Endothelial cell of umbilical vein (primary cell): ENCODE measurements around the gene PKD1. TPM values are rescaled to one million over a fixed set of nuclear protein-coding genes. Genes with fewer than 3 reads are reported as not detected.

Experiments used
- BruUV-seq: library from RNA; stranded (reverse); fragments of 400-500 nt; replicated peaks from 2 replicates; lab custom pipeline; 2021; lab: Mats Ljungman, UMichigan
- CTCF ChIA-PET: fragments of 300-600, 350-600 bp; sonication (Branson Sonifier 250); formaldehyde crosslinking; loops from one replicate; lab custom pipeline; 2021; ENCODE audit warnings: antibody characterized with exemption, inconsistent platforms; lab: Charles Lee
- POLR2A ChIA-PET: fragments of 300-600, 350-600 bp; sonication (Branson Sonifier 250); formaldehyde crosslinking; loops from one replicate; lab custom pipeline; 2021; ENCODE audit warnings: antibody characterized with exemption, inconsistent platforms; lab: Charles Lee
- DNase-seq: peaks from one replicate; pipeline ENCODE4 v3.0.0-alpha.2; 2011; ENCODE audit warnings: low read depth, low spot score
- FAIRE-seq: peaks from 2 replicates; lab custom pipeline; 2011; peaks lifted over from hg19 to GRCh38; lab: Jason Lieb, UNC
- H2AFZ ChIP-seq: 2 replicates; pipeline ENCODE4 v1.6.0; 2012; ENCODE audit warnings: low read depth, low read length, control low read depth, inconsistent platforms
- H3K27ac ChIP-seq: 2 replicates; pipeline ENCODE4 v1.5.1; 2011; ENCODE audit warnings: low read depth, mild to moderate bottlenecking, control low read depth, low read length, moderate library complexity; ENCODE audit not compliant: insufficient read depth
- H3K27me3 ChIP-seq, 2 experiments: 2 replicates each; pipeline versions ENCODE4 v1.6.0 to v1.6.1; 2011; ENCODE audit warnings: low read length in 2 of 2, mixed read lengths in 1 of 2; ENCODE audit not compliant: control insufficient read depth in 2 of 2, insufficient read depth in 2 of 2
- H3K36me3 ChIP-seq, 2 experiments: 2 replicates in 1 of 2; 3 replicates in 1 of 2; pipeline ENCODE4 v1.5.1; 2011; ENCODE audit warnings: low read length in 2 of 2, mild to moderate bottlenecking in 1 of 2, moderate library complexity in 1 of 2; ENCODE audit not compliant: control insufficient read depth in 2 of 2, insufficient read depth in 2 of 2; ENCODE audit errors: extremely low read depth in 1 of 2
- H3K4me1 ChIP-seq: 3 replicates; pipeline ENCODE4 v1.5.1; 2011; ENCODE audit warnings: mild to moderate bottlenecking, low read length; ENCODE audit not compliant: control insufficient read depth, insufficient read depth; ENCODE audit errors: extremely low read depth
- H3K4me2 ChIP-seq: 2 replicates; pipeline ENCODE4 v1.6.1; 2011; ENCODE audit warnings: low read length, control low read depth, mixed read lengths; ENCODE audit not compliant: insufficient read depth
- H3K4me3 ChIP-seq, 3 experiments: fragments of 200-600 bp in 1 of 3; sonication (generic), shearing (Covaris generic) in 1 of 3; replicated peaks in 1 of 3; 2 replicates each; pipeline ENCODE4 v1.5.1; 2011 to 2016; ENCODE audit warnings: control low read depth in 3 of 3, low read length in 3 of 3, mild to moderate bottlenecking in 2 of 3, inconsistent platforms in 1 of 3, low read depth in 1 of 3, moderate library complexity in 1 of 3; ENCODE audit not compliant: insufficient read depth in 1 of 3
- H3K79me2 ChIP-seq: 2 replicates; pipeline ENCODE4 v1.6.0; 2012; ENCODE audit warnings: low read length, inconsistent platforms; ENCODE audit not compliant: control insufficient read depth, insufficient read depth
- H3K9ac ChIP-seq: replicated peaks from 2 replicates; pipeline ENCODE3; 2011; ENCODE audit warnings: low read length, control low read depth; ENCODE audit not compliant: insufficient read depth; ENCODE audit errors: extremely low read depth
- H3K9me1 ChIP-seq: replicated peaks from 3 replicates; pipeline ENCODE4 v1.6.0; 2011; ENCODE audit warnings: mild to moderate bottlenecking, low read length; ENCODE audit not compliant: control insufficient read depth, insufficient read depth; ENCODE audit errors: extremely low read depth
- H3K9me3 ChIP-seq: replicated peaks from 2 replicates; pipeline ENCODE4 v1.5.1; 2012; ENCODE audit warnings: low read length, inconsistent platforms; ENCODE audit not compliant: control insufficient read depth, insufficient read depth
- H4K20me1 ChIP-seq: replicated peaks from 2 replicates; pipeline ENCODE3; 2011; ENCODE audit warnings: mild to moderate bottlenecking, low read length; ENCODE audit not compliant: control insufficient read depth, insufficient read depth; ENCODE audit errors: extremely low read depth
- CTCF ChIP-seq, 2 donors: IDR thresholded peaks; 1 replicate in 1 of 2; 2 replicates in 1 of 2; pipeline ENCODE4 v1.5.1; 2011; ENCODE audit warnings: low read length in 2 of 2, mild to moderate bottlenecking in 2 of 2, moderate library complexity in 2 of 2, control low read depth in 1 of 2, inconsistent platforms in 1 of 2, low read depth in 1 of 2; ENCODE audit not compliant: insufficient read depth in 1 of 2; ENCODE audit errors: extremely low read depth in 1 of 2
- EZH2 ChIP-seq: IDR thresholded peaks from 2 replicates; pipeline ENCODE4 v1.6.1; 2012; ENCODE audit warnings: borderline replicate concordance, low read depth, mild to moderate bottlenecking, moderate library complexity, low read length, inconsistent platforms; ENCODE audit not compliant: severe bottlenecking
- FOS ChIP-seq: IDR thresholded peaks from 2 replicates; pipeline ENCODE4 v1.6.1; 2011; ENCODE audit warnings: mild to moderate bottlenecking, low read length, moderate library complexity, borderline replicate concordance; ENCODE audit not compliant: insufficient read depth
- GATA2 ChIP-seq: IDR thresholded peaks from 2 replicates; pipeline ENCODE4 v1.7.0; 2011; ENCODE audit warnings: low read depth, mild to moderate bottlenecking, moderate library complexity, mixed read lengths, low read length; ENCODE audit not compliant: insufficient read length, insufficient read depth
- JUN ChIP-seq: IDR thresholded peaks from 2 replicates; pipeline ENCODE4 v1.6.1; 2011; ENCODE audit warnings: borderline replicate concordance, low read depth; ENCODE audit not compliant: insufficient read length, insufficient read depth
- MAX ChIP-seq: IDR thresholded peaks from 2 replicates; pipeline ENCODE4 v1.6.1; 2011; ENCODE audit not compliant: insufficient read depth, insufficient read length
- MYC ChIP-seq: IDR thresholded peaks from one replicate; pipeline ENCODE4 v1.6.1; 2011; ENCODE audit warnings: mild to moderate bottlenecking, low read depth, low read length
- POLR2A ChIP-seq: IDR thresholded peaks from 2 replicates; pipeline ENCODE4 v1.6.1; 2012; ENCODE audit warnings: low read depth, mild to moderate bottlenecking, control low read depth, low read length
- POLR2AphosphoS5 ChIP-seq: IDR thresholded peaks from 2 replicates; pipeline ENCODE4 v1.6.1; 2012; ENCODE audit warnings: low read depth, mild to moderate bottlenecking, control low read depth, low read length, moderate library complexity; ENCODE audit not compliant: insufficient read depth
- dilution Hi-C: fragments of 300-500 bp; cut with MboI; formaldehyde crosslinking; loops from one replicate; pipeline ENCODE4 v1.15.0; 2019; ENCODE audit warnings: low sequenced_read_pairs; ENCODE audit not compliant: extremely low pct_ligation_motif_present
- intact Hi-C: fragments of 100-400 bp; cut with micrococcal nuclease; formaldehyde crosslinking; loops from one replicate; pipeline ENCODE4 v1.10.0; 2022
- polyA plus RNA-seq, 4 experiments: library from polyadenylated mRNA; depleted of rRNA in 3 of 4; stranded (reverse) in 3 of 4; unstranded in 1 of 4; fragments of >200 nt; gene quantifications; 2 replicates each; pipeline versions ENCODE4 v1.2.1 to v1.2.3, GENCODE V29; 2011 to 2012; ENCODE audit warnings: missing spikeins in 1 of 4
- total RNA-seq: library from RNA; stranded (reverse); gene quantifications from 2 replicates; pipeline ENCODE4 v1.2.3, GENCODE V29; 2021

PKD1 gene
- total and polyA plus RNA-seq, 2 donors (not counting 3 experiments of a cell fraction or from before 2014, with no cell fraction given) = 52.5 to 102 TPM

DNA sequence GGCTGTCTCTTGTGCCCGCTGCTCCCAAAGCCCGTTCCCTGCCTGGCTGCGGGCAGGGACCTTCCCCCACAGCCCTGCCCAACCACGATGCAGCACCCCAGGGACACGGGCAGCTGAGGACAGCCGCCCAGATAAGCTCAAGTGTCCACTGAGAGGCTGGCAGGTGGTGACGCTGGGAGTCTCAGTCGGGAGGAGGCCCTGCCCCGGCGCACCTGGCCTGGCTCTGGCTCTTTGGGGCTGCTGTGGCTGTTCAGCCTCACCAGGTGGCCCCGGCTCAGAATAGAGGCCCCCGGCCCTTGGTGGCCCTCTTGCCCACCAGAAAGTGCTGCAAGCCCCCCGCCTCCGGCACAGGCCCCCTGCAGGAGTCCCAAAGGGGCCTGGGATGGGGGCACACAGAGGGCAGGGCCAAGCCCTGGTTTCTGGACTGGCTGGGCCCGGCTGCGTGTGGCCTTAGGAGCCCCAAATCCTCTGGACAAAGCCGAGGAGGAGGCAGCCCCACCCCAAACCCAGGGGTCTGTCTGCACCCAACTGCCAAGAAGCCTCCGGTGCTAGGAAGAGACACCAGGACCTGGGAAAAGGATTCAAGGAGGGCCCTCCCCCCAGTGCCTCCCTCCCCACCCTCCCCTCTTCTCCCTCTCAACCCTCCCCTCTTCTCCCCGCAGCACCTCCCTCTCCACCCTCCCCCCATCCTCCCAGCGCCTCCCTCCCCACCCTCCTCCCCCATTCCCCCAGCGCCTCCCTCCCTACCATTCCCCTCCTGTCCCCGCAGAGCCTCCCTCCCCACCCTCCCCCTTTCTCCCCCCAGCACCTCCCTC is 93.3 kb downstream of the PKD1 start:
- H3K9me1 ChIP-seq = no peaks in the 10 kb centered on the region
- no peak for FAIRE-seq
- no peak for DNase-seq
- peaks cover 27% of the 10 kb centered on the region for H3K4me1 ChIP-seq
- ChIA-PET CTCF (interaction anchor here (3.2 kb wide), 1 partner anchor 10 kb away, joined by 20 read pairs; no protein-coding TSS in a partner anchor), POLR2A (no interaction called here)
- intact Hi-C loops = no loop called here
- TF ChIP-seq FOS (no peak), POLR2A (no peak), CTCF (IDR thresholded peaks at IDR 0.05; ENCODE audit: extremely low read depth in 1 of 2, insufficient read depth in 1 of 2, low read depth in 1 of 2, low read length in 2 of 2) (no peak), POLR2AphosphoS5 (no peak), MYC (no peak), GATA2 (no peak), MAX (no peak), JUN (no peak), EZH2 (no peak)
- no peak overlapping the region for H3K4me2 ChIP-seq
- H3K27ac ChIP-seq = no peak overlapping the region
- H2AFZ ChIP-seq = no peak overlapping the region
- H4K20me1 ChIP-seq = no peaks in the 10 kb centered on the region
- H3K36me3 ChIP-seq = peaks cover 0 to 6% of the 10 kb centered on the region in 2 experiments
- no TSS peak for BruUV-seq
- H3K79me2 ChIP-seq = no peaks in the 10 kb centered on the region
- dilution Hi-C loops = loop anchor here (25.0 kb wide), 1 partner anchor 120 kb away; the partner anchor contains the start of gene TRAF7
- no peaks in the 10 kb centered on the region for H3K9me3 ChIP-seq
- H3K4me3 ChIP-seq = no peak overlapping the region
- H3K9ac ChIP-seq = no peak overlapping the region
- H3K27me3 ChIP-seq = no peaks in the 10 kb centered on the region
